ENCODE measurements around the gene AGK. TPM values are rescaled to one million over a fixed set of nuclear protein-coding genes. Genes with fewer than 3 reads are reported as not detected.

The AGK gene
- total RNA-seq, 1 donor from 2014 or later: 19.8 TPM

GRCh38 chr7:141586878-141587277 lies 35.7 kb downstream of the AGK start:
- ATAC-seq (no peak), DNase-seq (no peak)
- no peak for TF ChIP-seq CTCF (IDR thresholded peaks at IDR 0.05)
- Histone ChIP-seq H3K4me3 (no peak overlapping the region), H3K4me1 (no peaks in the 10 kb centered on the region), H3K27ac (no peak overlapping the region), H3K9me3 (no peaks in the 10 kb centered on the region), H3K27me3 (ENCODE audit: low read depth) (no peaks in the 10 kb centered on the region), H3K36me3 (no peaks in the 10 kb centered on the region)
- intact Hi-C loops (cut with DNase I): no loop called here

GRCh38 chr7:141587304-141587703 lies 36.1 kb downstream of the AGK start:
- TF ChIP-seq CTCF (IDR thresholded peaks at IDR 0.05): no peak
- intact Hi-C loops (cut with DNase I): no loop called here
- H3K9me3 ChIP-seq: no peaks in the 10 kb centered on the region
- H3K4me1 ChIP-seq: no peaks in the 10 kb centered on the region
- ATAC-seq: no peak
- no peaks in the 10 kb centered on the region for H3K36me3 ChIP-seq
- no peak overlapping the region for H3K27ac ChIP-seq
- DNase-seq: no peak
- H3K27me3 ChIP-seq (ENCODE audit: low read depth): no peaks in the 10 kb centered on the region
- H3K4me3 ChIP-seq: no peak overlapping the region

- intact Hi-C loops (cut with DNase I): no loop called here
- no peak for TF ChIP-seq CTCF (IDR thresholded peaks at IDR 0.05)
- no peak for DNase-seq
- ATAC-seq: no peak
- Histone ChIP-seq H3K4me1 (no peaks in the 10 kb centered on the region), H3K9me3 (no peaks in the 10 kb centered on the region), H3K27me3 (ENCODE audit: low read depth) (no peaks in the 10 kb centered on the region), H3K4me3 (no peak overlapping the region), H3K36me3 (peaks cover 6% of the 10 kb centered on the region), H3K27ac (no peak overlapping the region)
Observed at GRCh38 chr7:141588912-141589311, 37.7 kb downstream of the AGK start.

GRCh38 chr7:141590071-141590470 lies 38.9 kb downstream of the AGK start:
- Histone ChIP-seq H3K27ac (no peak overlapping the region), H3K9me3 (no peaks in the 10 kb centered on the region), H3K4me3 (no peak overlapping the region), H3K36me3 (peaks cover 18% of the 10 kb centered on the region), H3K4me1 (no peaks in the 10 kb centered on the region), H3K27me3 (ENCODE audit: low read depth) (no peaks in the 10 kb centered on the region)
- intact Hi-C loops (cut with DNase I): no loop called here
- DNase-seq: no peak
- no peak for ATAC-seq
- TF ChIP-seq CTCF (IDR thresholded peaks at IDR 0.05): no peak

GRCh38 chr7:141590666-141591065 lies 39.5 kb downstream of the AGK start:
- intact Hi-C loops (cut with DNase I): no loop called here
- H3K9me3 ChIP-seq: no peaks in the 10 kb centered on the region
- H3K4me3 ChIP-seq: no peak overlapping the region
- no peak for DNase-seq
- H3K4me1 ChIP-seq: no peaks in the 10 kb centered on the region
- ATAC-seq: peak in 1 of 2 donors; percentile 54
- peaks cover 19% of the 10 kb centered on the region for H3K36me3 ChIP-seq
- no peaks in the 10 kb centered on the region for H3K27me3 ChIP-seq (ENCODE audit: low read depth)
- no peak for TF ChIP-seq CTCF (IDR thresholded peaks at IDR 0.05)
- no peak overlapping the region for H3K27ac ChIP-seq

- no peak for TF ChIP-seq CTCF (IDR thresholded peaks at IDR 0.05)
- Histone ChIP-seq H3K4me3 (no peak overlapping the region), H3K36me3 (peaks cover 29% of the 10 kb centered on the region), H3K4me1 (no peaks in the 10 kb centered on the region), H3K9me3 (no peaks in the 10 kb centered on the region), H3K27ac (no peak overlapping the region), H3K27me3 (ENCODE audit: low read depth) (no peaks in the 10 kb centered on the region)
- intact Hi-C loops (cut with DNase I): no loop called here
- no peak for ATAC-seq
- no peak for DNase-seq
Observed at GRCh38 chr7:141593134-141593533, 41.9 kb downstream of the AGK start.
